Loucy (cell line): ENCODE measurements around the gene BUD23.

Experiments
- CTCF ChIP-seq: fragments of 200-600 bp; sonication (generic); conservative IDR thresholded peaks from 2 replicates; pipeline ENCODE4 v1.5.1; 2014; ENCODE audit warnings: mild to moderate bottlenecking, antibody characterized with exemption, low read length
- EZH2phosphoT487 ChIP-seq: fragments of 200-600 bp; IDR thresholded peaks from 2 replicates; pipeline ENCODE4 v1.6.1; 2018; ENCODE audit warnings: antibody characterized with exemption, mild to moderate bottlenecking, moderate library complexity, borderline replicate concordance

GRCh38 chr7:73663033-73663432 lies 20.4 kb upstream of the BUD23 start:
- TF ChIP-seq CTCF: no peak
- no peak for TF ChIP-seq EZH2phosphoT487
